IMR-90 (cell line): ENCODE results near the gene SORBS1. TPM values are rescaled to one million over a fixed set of nuclear protein-coding genes. Genes with fewer than 3 reads are reported as not detected.

ENCODE experiments used
- ATAC-seq: fragments of 200-7000 bp; cut with Tn5 transposase; 2 replicates; pipeline ENCODE4 v1.9.1; 2020; ENCODE audit warnings: low read depth, mild to moderate bottlenecking, moderate library complexity
- BruUV-seq: library from RNA; stranded (reverse); fragments of 400-500 nt; replicated peaks from 2 replicates; lab custom pipeline; 2021; lab: Mats Ljungman, UMichigan
- CTCF ChIA-PET: fragments of 300-600 bp; formaldehyde crosslinking; extraction: SDS; loops from one replicate; lab custom pipeline; 2021; ENCODE audit warnings: antibody characterized with exemption; lab: Yijun Ruan, JAX
- POLR2A ChIA-PET: fragments of 300-600 bp; sonication (Branson Sonifier 250); formaldehyde crosslinking; loops from one replicate; lab custom pipeline; 2022; ENCODE audit warnings: antibody characterized with exemption; ENCODE audit not compliant: unreplicated experiment; lab: Charles Lee
- DNase-seq: peaks from one replicate; pipeline ENCODE4 v3.0.0; 2013
- H2AFZ ChIP-seq: replicated peaks from 2 replicates; pipeline ENCODE3; 2013; ENCODE audit warnings: low read length, mild to moderate bottlenecking; ENCODE audit not compliant: poor library complexity
- H2AK5ac ChIP-seq: 2 replicates; pipeline ENCODE4 v1.6.1; 2013; ENCODE audit warnings: low read depth, low read length, inconsistent platforms
- H2AK9ac ChIP-seq: replicated peaks from 2 replicates; pipeline ENCODE3; 2013; ENCODE audit warnings: mild to moderate bottlenecking, low read depth, low read length, moderate library complexity; ENCODE audit not compliant: poor library complexity
- H2BK120ac ChIP-seq: 2 replicates; pipeline ENCODE4 v1.6.1; 2013; ENCODE audit warnings: low read depth, low read length, inconsistent platforms
- H2BK15ac ChIP-seq: 3 replicates; pipeline ENCODE4 v1.6.1; 2013; ENCODE audit warnings: low read depth, low read length, inconsistent platforms
- H2BK20ac ChIP-seq: 2 replicates; pipeline ENCODE4 v1.6.1; 2013; ENCODE audit warnings: low read depth, mild to moderate bottlenecking, inconsistent platforms, low read length, moderate library complexity
- H2BK5ac ChIP-seq: 2 replicates; pipeline ENCODE4 v1.6.1; 2013; ENCODE audit warnings: mild to moderate bottlenecking, low read depth, low read length, inconsistent platforms; ENCODE audit not compliant: poor library complexity, severe bottlenecking
- H3K14ac ChIP-seq: replicated peaks from 2 replicates; pipeline ENCODE4 v1.6.1; 2013; ENCODE audit warnings: low read depth, low read length, inconsistent platforms
- H3K18ac ChIP-seq: 2 replicates; pipeline ENCODE4 v1.6.1; 2013; ENCODE audit warnings: low read depth, low read length, control low read depth
- H3K23ac ChIP-seq: 2 replicates; pipeline ENCODE4 v1.6.1; 2013; ENCODE audit warnings: low read depth, low read length, inconsistent platforms
- H3K27ac ChIP-seq: 2 replicates; pipeline ENCODE4 v1.5.1; 2013; ENCODE audit warnings: mild to moderate bottlenecking, control low read depth, low read length; ENCODE audit not compliant: insufficient read depth
- H3K27me3 ChIP-seq: 2 replicates; pipeline ENCODE4 v1.6.1; 2013; ENCODE audit warnings: low read length; ENCODE audit not compliant: control insufficient read depth, insufficient read depth
- H3K36me3 ChIP-seq: 2 replicates; pipeline ENCODE4 v1.6.1; 2013; ENCODE audit warnings: low read length, mixed read lengths; ENCODE audit not compliant: control insufficient read depth, insufficient read depth
- H3K4ac ChIP-seq: 2 replicates; pipeline ENCODE4 v1.6.1; 2013; ENCODE audit warnings: low read depth, low read length, inconsistent platforms
- H3K4me1 ChIP-seq: 2 replicates; pipeline ENCODE4 v1.6.1; 2013; ENCODE audit warnings: low read length, mixed read lengths; ENCODE audit not compliant: control insufficient read depth, insufficient read depth
- H3K4me2 ChIP-seq: 2 replicates; pipeline ENCODE4 v1.6.1; 2013; ENCODE audit warnings: low read depth, mild to moderate bottlenecking, control low read depth, low read length, moderate library complexity
- H3K4me3 ChIP-seq: 2 replicates; pipeline ENCODE4 v1.5.1; 2013; ENCODE audit warnings: low read depth, mild to moderate bottlenecking, control low read depth, low read length, moderate library complexity; ENCODE audit not compliant: insufficient read depth
- H3K56ac ChIP-seq: 2 replicates; pipeline ENCODE4 v1.6.1; 2013; ENCODE audit warnings: low read length, inconsistent platforms; ENCODE audit not compliant: insufficient read depth; ENCODE audit errors: extremely low read depth
- H3K79me1 ChIP-seq, 2 experiments: 2 replicates each; pipeline ENCODE4 v1.6.1; 2013; ENCODE audit warnings: low read length in 2 of 2, inconsistent platforms in 1 of 2, low read depth in 1 of 2
- H3K9ac ChIP-seq: 2 replicates; pipeline ENCODE4 v1.6.1; 2013; ENCODE audit warnings: low read depth, low read length, control low read depth
- H3K9me1 ChIP-seq: 2 replicates; pipeline ENCODE4 v1.6.1; 2013; ENCODE audit warnings: low read length, inconsistent platforms; ENCODE audit not compliant: insufficient read depth
- H3K9me3 ChIP-seq: 2 replicates; pipeline ENCODE4 v1.6.1; 2013; ENCODE audit warnings: low read length; ENCODE audit not compliant: control insufficient read depth, insufficient read depth
- H4K20me1 ChIP-seq: 2 replicates; pipeline ENCODE4 v1.6.1; 2013; ENCODE audit warnings: low read length, inconsistent platforms; ENCODE audit not compliant: insufficient read depth
- H4K5ac ChIP-seq: 2 replicates; pipeline ENCODE4 v1.6.1; 2013; ENCODE audit warnings: mild to moderate bottlenecking, low read depth, low read length, control low read depth
- H4K8ac ChIP-seq, 2 experiments: 2 replicates each; pipeline ENCODE4 v1.6.1; 2013; ENCODE audit warnings: low read depth in 2 of 2, low read length in 2 of 2, control low read depth in 1 of 2, inconsistent platforms in 1 of 2
- H4K91ac ChIP-seq: 2 replicates; pipeline ENCODE4 v1.6.1; 2013; ENCODE audit warnings: low read depth, low read length, inconsistent platforms; ENCODE audit not compliant: insufficient read depth
- BHLHE40 ChIP-seq: fragments of 150-350 bp; IDR thresholded peaks from 2 replicates; pipeline ENCODE4 v1.6.1; 2016; ENCODE audit warnings: mild to moderate bottlenecking, low read depth, low read length
- CEBPB ChIP-seq: IDR thresholded peaks from 2 replicates; pipeline ENCODE4 v1.6.1; 2012; ENCODE audit warnings: low read depth, low read length, improper control_type of control experiment
- CHD1 ChIP-seq: IDR thresholded peaks from 2 replicates; pipeline ENCODE4 v1.6.1; 2012; ENCODE audit warnings: low read depth, low read length, improper control_type of control experiment
- CTCF ChIP-seq: conservative IDR thresholded peaks from 2 replicates; pipeline ENCODE4 v1.5.1; 2012; ENCODE audit warnings: mild to moderate bottlenecking, low read depth, low read length, improper control_type of control experiment
- ELK1 ChIP-seq: fragments of 150-350 bp; IDR thresholded peaks from 2 replicates; pipeline ENCODE4 v1.6.1; 2016; ENCODE audit warnings: low read depth, mild to moderate bottlenecking, low read length, moderate library complexity, borderline replicate concordance
- FOS ChIP-seq: fragments of 150-350 bp; IDR thresholded peaks from 2 replicates; pipeline ENCODE4 v1.6.1; 2016; ENCODE audit warnings: low read depth, low read length
- MAFK ChIP-seq: IDR thresholded peaks from 2 replicates; pipeline ENCODE4 v1.6.1; 2012; ENCODE audit warnings: low read depth, low read length, improper control_type of control experiment
- MAZ ChIP-seq: IDR thresholded peaks from 2 replicates; pipeline ENCODE4 v1.6.1; 2012; ENCODE audit warnings: low read depth, mild to moderate bottlenecking, low read length, improper control_type of control experiment, moderate library complexity, borderline replicate concordance
- MXI1 ChIP-seq: IDR thresholded peaks from 2 replicates; pipeline ENCODE4 v1.6.1; 2012; ENCODE audit warnings: low read depth, mild to moderate bottlenecking, low read length, moderate library complexity, borderline replicate concordance
- NFE2L2 ChIP-seq: fragments of 150-350 bp; IDR thresholded peaks from 2 replicates; pipeline ENCODE4 v1.6.1; 2016; ENCODE audit warnings: low read depth, mild to moderate bottlenecking, low read length
- POLR2A ChIP-seq: IDR thresholded peaks from 2 replicates; pipeline ENCODE4 v1.6.1; 2012; ENCODE audit warnings: mild to moderate bottlenecking, low read depth, low read length
- RAD21 ChIP-seq: IDR thresholded peaks from 2 replicates; pipeline ENCODE4 v1.6.1; 2012; ENCODE audit warnings: low read length, improper control_type of control experiment
- RCOR1 ChIP-seq: IDR thresholded peaks from 2 replicates; pipeline ENCODE4 v1.6.1; 2012; ENCODE audit warnings: mild to moderate bottlenecking, low read length, improper control_type of control experiment; ENCODE audit not compliant: insufficient replicate concordance
- RFX5 ChIP-seq: IDR thresholded peaks from 2 replicates; pipeline ENCODE4 v1.8.0; 2012; ENCODE audit warnings: low read depth, mild to moderate bottlenecking, low read length, moderate library complexity
- SMC3 ChIP-seq: fragments of 150-350 bp; IDR thresholded peaks from 2 replicates; pipeline ENCODE4 v1.6.1; 2016; ENCODE audit warnings: low read depth, mild to moderate bottlenecking, antibody characterized with exemption, low read length, moderate library complexity
- USF2 ChIP-seq: fragments of 150-350 bp; IDR thresholded peaks from 2 replicates; pipeline ENCODE4 v1.6.1; 2017; ENCODE audit warnings: mild to moderate bottlenecking, antibody characterized with exemption, low read length, low read depth
- WGBS, 2 experiments: methylation state at CpG; one replicate each; pipeline versions ENCODE4 v1.1.5 to v1.1.7; 2013; ENCODE audit warnings: missing lambda C conversion rate in 2 of 2; ENCODE audit not compliant: insufficient read length in 1 of 2; ENCODE audit errors: extremely low coverage in 2 of 2; 5-methylcytosine and 5-hydroxymethylcytosine counted together
- dilution Hi-C: fragments of 300-500 bp; cut with HindIII; formaldehyde crosslinking; loops from one replicate; pipeline ENCODE4 v1.14.3; 2018; ENCODE audit warnings: low sequenced_read_pairs; ENCODE audit not compliant: unreplicated experiment
- in situ Hi-C: fragments of 300-500 bp; cut with MboI; formaldehyde crosslinking; loops from 3 replicates; pipeline ENCODE4 v1.14.3; 2019; ENCODE audit warnings: low sequenced_read_pairs, inconsistent platforms, mixed read lengths
- intact Hi-C: fragments of 100-400 bp; cut with micrococcal nuclease; formaldehyde crosslinking; loops from 2 replicates; pipeline ENCODE4 v1.10.0; 2022
- polyA plus RNA-seq, 3 experiments: library from polyadenylated mRNA; depleted of rRNA; stranded (reverse); fragments of >200 nt; gene quantifications; 2 replicates each; pipeline ENCODE4 v1.2.3, GENCODE V29; 2012; ENCODE audit warnings: low replicate concordance in 1 of 3
- total RNA-seq: library from RNA; depleted of rRNA; stranded (reverse); fragments of >200 nt; gene quantifications from 2 replicates; pipeline ENCODE4 v1.2.3, GENCODE V29; 2012

The SORBS1 gene
- total and polyA plus RNA-seq, 2 of the 4 experiments (the other 2 are of a cell fraction): 0.18 to 0.32 TPM

- H2BK5ac ChIP-seq: no peak overlapping the region
- H3K79me1 ChIP-seq: no peaks in the 10 kb centered on the region
- H4K5ac ChIP-seq: no peak overlapping the region
- no peak overlapping the region for H3K56ac ChIP-seq
- H2AK9ac ChIP-seq: no peak overlapping the region
- H2BK120ac ChIP-seq: no peak overlapping the region
- POLR2A ChIA-PET: no interaction called here
- no peaks in the 10 kb centered on the region for H3K9me1 ChIP-seq
- H3K14ac ChIP-seq: no peak overlapping the region
- intact Hi-C loops: no loop called here
- TF ChIP-seq USF2 (no peak), CTCF (no peak), RCOR1 (no peak), POLR2A (no peak), FOS (no peak), MAZ (no peak), SMC3 (no peak), NFE2L2 (no peak), MAFK (no peak), RFX5 (no peak), ELK1 (no peak), MXI1 (no peak), CEBPB (no peak), CHD1 (no peak), RAD21 (no peak), BHLHE40 (no peak)
- H2AFZ ChIP-seq: no peak overlapping the region
- H2AK5ac ChIP-seq: no peak overlapping the region
- no peaks in the 10 kb centered on the region for H3K9me3 ChIP-seq
- no peak overlapping the region for H3K23ac ChIP-seq
- dilution Hi-C loops: no loop called here
- H2BK20ac ChIP-seq: no peak overlapping the region
- ATAC-seq: no peak
- H4K20me1 ChIP-seq: no peaks in the 10 kb centered on the region
- H4K91ac ChIP-seq: no peak overlapping the region
- no peak overlapping the region for H3K27ac ChIP-seq
- DNase-seq: no peak
- no peaks in the 10 kb centered on the region for H3K36me3 ChIP-seq
- no peak overlapping the region for H3K9ac ChIP-seq
- peaks cover 5% of the 10 kb centered on the region for H3K27me3 ChIP-seq
- CTCF ChIA-PET: no interaction called here
- H3K4ac ChIP-seq: no peak overlapping the region
- H3K18ac ChIP-seq: no peak overlapping the region
- in situ Hi-C loops: no loop called here
- no peak overlapping the region for H4K8ac ChIP-seq
- no peaks in the 10 kb centered on the region for H3K4me1 ChIP-seq
- BruUV-seq: no TSS peak
- no peak overlapping the region for H2BK15ac ChIP-seq
- no peak overlapping the region for H3K4me3 ChIP-seq
- 17% methylated on average over 1 of the region's 4 CpGs; no CpG with 5 or more reads in 1 of the 2 experiments for WGBS, 2 experiments
- H3K4me2 ChIP-seq: no peak overlapping the region
Observed at GRCh38 chr10:95571390-95571789, 10.2 kb upstream of the SORBS1 start.
